Endodermal cell (in vitro differentiated cells): Measurements from ENCODE around the gene EIF3L. TPM values are rescaled to one million over a fixed set of nuclear protein-coding genes. Genes with fewer than 3 reads are reported as not detected.
A peak's percentile ranks its signal among the peaks of the same experiment; 100 is the strongest.

Source experiments
- DNase-seq: peaks from one replicate; pipeline ENCODE4 v3.0.0-alpha.2; 2017
- H3K27ac ChIP-seq: 2 replicates; pipeline ENCODE4 v1.5.1; 2013; ENCODE audit warnings: mild to moderate bottlenecking, low read depth, low read length, moderate library complexity
- H3K27me3 ChIP-seq: 2 replicates; pipeline ENCODE4 v1.6.1; 2013; ENCODE audit warnings: mild to moderate bottlenecking, low read length, moderate library complexity; ENCODE audit not compliant: insufficient read depth, control insufficient read depth, poor library complexity, severe bottlenecking
- H3K36me3 ChIP-seq: 2 replicates; pipeline ENCODE4 v1.7.0; 2013; ENCODE audit warnings: mild to moderate bottlenecking, low read length, moderate library complexity; ENCODE audit not compliant: control insufficient read depth, insufficient read depth
- H3K4me1 ChIP-seq: one replicate; pipeline ENCODE4 v1.7.0; 2013; ENCODE audit warnings: low read length; ENCODE audit not compliant: control insufficient read depth, insufficient read depth
- H3K4me3 ChIP-seq: 2 replicates; pipeline ENCODE4 v1.5.1; 2013; ENCODE audit warnings: mild to moderate bottlenecking, low read length, moderate library complexity
- H3K9ac ChIP-seq: 2 replicates; pipeline ENCODE4 v1.6.1; 2013; ENCODE audit warnings: mild to moderate bottlenecking, low read length, moderate library complexity; ENCODE audit not compliant: poor library complexity, severe bottlenecking; ENCODE audit errors: extremely low read depth
- H3K9me3 ChIP-seq: 2 replicates; pipeline ENCODE4 v1.6.1; 2013; ENCODE audit warnings: mild to moderate bottlenecking, low read length, moderate library complexity; ENCODE audit not compliant: control insufficient read depth
- H3K27ac Mint-ChIP-seq: 2 replicates; pipeline ENCODE4 v1.8.0; 2020; ENCODE audit warnings: mixed read lengths
- H3K27me3 Mint-ChIP-seq: 2 replicates; pipeline ENCODE4 v1.8.0; 2021; ENCODE audit warnings: mild to moderate bottlenecking, mixed read lengths; ENCODE audit not compliant: insufficient read depth
- H3K36me3 Mint-ChIP-seq: 2 replicates; pipeline ENCODE4 v1.8.0; 2020; ENCODE audit warnings: low read depth, mixed read lengths
- H3K4me1 Mint-ChIP-seq: 2 replicates; pipeline ENCODE4 v1.8.0; 2020; ENCODE audit warnings: mixed read lengths
- H3K4me3 Mint-ChIP-seq: 2 replicates; pipeline ENCODE4 v1.8.0; 2020; ENCODE audit warnings: mild to moderate bottlenecking, moderate library complexity, mixed read lengths
- H3K9me3 Mint-ChIP-seq: 2 replicates; pipeline ENCODE4 v1.8.0; 2020; ENCODE audit warnings: mild to moderate bottlenecking, mixed read lengths
- WGBS, 2 experiments: methylation state at CpG; one replicate each; pipeline versions ENCODE4 v1.1.5 to v1.1.7; 2013; ENCODE audit warnings: missing lambda C conversion rate in 2 of 2, mixed read lengths in 1 of 2; ENCODE audit not compliant: insufficient coverage in 1 of 2, insufficient read length in 1 of 2; 5-methylcytosine and 5-hydroxymethylcytosine counted together
- total RNA-seq, 2 donors: library from RNA; stranded (reverse); fragmentation: NEBNext Ultra II Directional in 1 of 2; extraction: Animal tissue kit (Norgen Biotek cat#: 25700) in 1 of 2; gene quantifications; 2 replicates in 1 of 2; 3 replicates in 1 of 2; pipeline ENCODE4 v1.2.1, GENCODE V29; 2021
- TF ChIP-seq, protein P1 (sequence below): fragments of 200-600 bp; sonication (generic); conservative IDR thresholded peaks from 2 replicates; pipeline ENCODE4 v1.5.0; 2021; ENCODE audit warnings: antibody characterized with exemption, mild to moderate bottlenecking

EIF3L gene
- total RNA-seq, 2 donors from 2014 or later, result 469 to 541 TPM

DNA sequence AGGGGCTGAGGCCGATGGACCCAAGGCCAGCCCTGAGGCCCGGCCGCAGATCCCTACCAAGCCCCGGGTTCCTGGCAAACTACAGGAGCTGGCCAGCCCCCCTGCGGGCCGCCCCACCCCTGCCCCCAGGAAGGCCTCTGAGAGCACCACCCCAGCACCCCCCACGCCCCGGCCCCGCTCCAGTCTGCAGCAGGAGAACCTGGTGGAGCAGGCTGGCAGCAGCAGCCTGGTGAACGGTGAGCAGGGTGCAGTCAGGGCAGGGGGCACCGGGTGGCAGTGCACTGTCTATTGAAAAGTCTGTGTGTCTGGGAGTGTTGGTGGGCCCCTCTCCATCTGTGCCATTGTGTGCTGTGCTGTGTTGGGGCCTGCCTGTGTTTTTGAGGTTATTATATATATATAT lies 73.0 kb downstream of the EIF3L start:
- TF ChIP-seq, protein P1, sequence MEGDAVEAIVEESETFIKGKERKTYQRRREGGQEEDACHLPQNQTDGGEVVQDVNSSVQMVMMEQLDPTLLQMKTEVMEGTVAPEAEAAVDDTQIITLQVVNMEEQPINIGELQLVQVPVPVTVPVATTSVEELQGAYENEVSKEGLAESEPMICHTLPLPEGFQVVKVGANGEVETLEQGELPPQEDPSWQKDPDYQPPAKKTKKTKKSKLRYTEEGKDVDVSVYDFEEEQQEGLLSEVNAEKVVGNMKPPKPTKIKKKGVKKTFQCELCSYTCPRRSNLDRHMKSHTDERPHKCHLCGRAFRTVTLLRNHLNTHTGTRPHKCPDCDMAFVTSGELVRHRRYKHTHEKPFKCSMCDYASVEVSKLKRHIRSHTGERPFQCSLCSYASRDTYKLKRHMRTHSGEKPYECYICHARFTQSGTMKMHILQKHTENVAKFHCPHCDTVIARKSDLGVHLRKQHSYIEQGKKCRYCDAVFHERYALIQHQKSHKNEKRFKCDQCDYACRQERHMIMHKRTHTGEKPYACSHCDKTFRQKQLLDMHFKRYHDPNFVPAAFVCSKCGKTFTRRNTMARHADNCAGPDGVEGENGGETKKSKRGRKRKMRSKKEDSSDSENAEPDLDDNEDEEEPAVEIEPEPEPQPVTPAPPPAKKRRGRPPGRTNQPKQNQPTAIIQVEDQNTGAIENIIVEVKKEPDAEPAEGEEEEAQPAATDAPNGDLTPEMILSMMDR, result no peak
- no peak overlapping the region for H3K27ac Mint-ChIP-seq
- no peak overlapping the region for H3K4me3 ChIP-seq

DNA sequence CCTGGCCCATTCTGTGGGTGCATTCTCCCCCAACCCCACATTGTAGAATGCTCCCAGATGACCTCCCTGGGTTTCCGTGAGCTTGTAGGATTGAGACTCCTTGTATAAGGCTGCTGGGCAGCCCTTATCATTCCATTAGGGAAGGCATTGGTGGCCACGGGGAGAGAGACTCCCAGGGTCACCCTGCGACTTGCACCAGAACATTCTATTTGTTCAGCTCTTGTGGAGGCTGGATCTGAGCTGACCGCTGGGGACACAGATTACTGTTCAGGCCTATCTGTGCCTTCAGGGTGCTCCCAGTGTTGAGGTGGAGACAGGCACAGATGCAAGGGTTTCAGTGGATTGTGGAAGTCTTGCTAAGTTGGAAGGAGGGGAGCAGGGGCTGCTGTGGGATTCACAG lies 74.7 kb downstream of the EIF3L start:
- Mint-ChIP-seq H3K36me3 (peaks cover 31% of the 10 kb centered on the region), H3K9me3 (no peaks in the 10 kb centered on the region), H3K4me1 (no peaks in the 10 kb centered on the region), H3K4me3 (no peak overlapping the region), H3K27ac (peak overlapping the region; percentile 30), H3K27me3 (peaks cover 7% of the 10 kb centered on the region)
- TF ChIP-seq, protein P1, result no peak
- no peaks in the 10 kb centered on the region for H3K4me1 ChIP-seq
- H3K36me3 ChIP-seq, result peaks cover 17% of the 10 kb centered on the region
- H3K27me3 ChIP-seq, result peaks cover 5% of the 10 kb centered on the region
- no peak overlapping the region for H3K27ac ChIP-seq
- no peaks in the 10 kb centered on the region for H3K9me3 ChIP-seq
- no peak overlapping the region for H3K9ac ChIP-seq
- DNase-seq, result no peak
- H3K4me3 ChIP-seq, result no peak overlapping the region
- WGBS, 2 experiments, result 88 to 100% methylated on average over 4 of the region's 4 CpGs

More for the DNA sequence above, 73.0 kb downstream of the EIF3L start:
- Histone ChIP-seq H3K27me3 (no peaks in the 10 kb centered on the region), H3K9ac (no peak overlapping the region), H3K9me3 (no peaks in the 10 kb centered on the region), H3K36me3 (peaks cover 28% of the 10 kb centered on the region), H3K4me1 (no peaks in the 10 kb centered on the region), H3K27ac (no peak overlapping the region)
- H3K9me3 Mint-ChIP-seq, result no peaks in the 10 kb centered on the region
- H3K36me3 Mint-ChIP-seq, result peaks cover 33% of the 10 kb centered on the region
- no peak overlapping the region for H3K4me3 Mint-ChIP-seq
- H3K27me3 Mint-ChIP-seq, result no peaks in the 10 kb centered on the region
- 97% methylated on average over 11 of the region's 11 CpGs; no CpG with 5 or more reads in 1 of the 2 experiments for WGBS, 2 experiments
- H3K4me1 Mint-ChIP-seq, result no peaks in the 10 kb centered on the region
- DNase-seq, result no peak

DNA sequence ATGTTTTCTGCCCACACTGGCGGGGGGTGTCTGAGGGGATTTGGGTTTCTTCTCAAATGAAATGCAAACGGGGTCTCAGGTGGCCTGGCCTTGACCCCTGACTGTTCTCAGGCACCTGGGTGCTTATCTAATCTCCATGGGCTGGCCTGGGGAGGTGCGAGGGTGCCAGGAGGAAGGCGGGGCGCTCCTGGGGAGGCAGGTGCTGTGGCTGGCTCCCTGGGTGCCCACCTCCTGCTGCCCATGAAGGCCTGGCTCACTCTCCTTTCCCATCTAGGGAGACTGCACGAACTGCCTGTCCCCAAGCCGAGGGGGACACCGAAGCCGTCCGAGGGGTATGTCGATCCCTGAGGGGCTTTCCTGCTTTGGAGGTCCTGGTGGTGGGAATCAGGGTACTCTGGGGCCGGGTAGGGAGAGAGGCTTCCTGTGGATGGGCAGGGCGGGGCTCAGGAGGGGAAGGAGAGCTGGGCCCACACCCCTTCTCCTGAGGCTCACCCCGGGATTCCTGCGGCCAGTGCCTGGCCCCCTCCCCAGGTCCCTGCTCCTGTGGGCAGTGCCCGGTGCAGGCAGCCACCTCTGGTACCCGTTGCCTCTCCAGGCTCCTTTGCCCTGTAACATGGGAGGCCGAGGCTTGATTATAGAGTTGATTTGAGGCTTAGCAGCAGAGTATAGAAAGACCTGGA lies 75.3 kb downstream of the EIF3L start:
- Mint-ChIP-seq H3K27me3 (peaks cover 12% of the 10 kb centered on the region), H3K9me3 (no peaks in the 10 kb centered on the region), H3K27ac (no peak overlapping the region), H3K4me1 (no peaks in the 10 kb centered on the region), H3K36me3 (peaks cover 37% of the 10 kb centered on the region), H3K4me3 (no peak overlapping the region)
- Histone ChIP-seq H3K27ac (no peak overlapping the region), H3K27me3 (peaks cover 11% of the 10 kb centered on the region), H3K4me1 (no peaks in the 10 kb centered on the region), H3K4me3 (no peak overlapping the region), H3K9ac (no peak overlapping the region), H3K36me3 (peaks cover 17% of the 10 kb centered on the region), H3K9me3 (no peaks in the 10 kb centered on the region)
- TF ChIP-seq, protein P1, result no peak
- 93 to 94% methylated on average over 7 to 18 of the region's 18 CpGs for WGBS, 2 experiments
- no peak for DNase-seq
